Islet precursor cell (in vitro differentiated cells): Measurements from ENCODE around the gene SLC24A2.

ENCODE experiments used
- DNase-seq: peaks from one replicate; pipeline ENCODE4 v3.0.0-alpha.2; 2018

SLC24A2 gene

GRCh38 chr9:19757745-19758144 is 31.1 kb downstream of the SLC24A2 start:
- no peak for DNase-seq

GRCh38 chr9:19754921-19755320 is 33.9 kb downstream of the SLC24A2 start:
- DNase-seq: no peak

GRCh38 chr9:19748278-19749126 is 40.3 kb downstream of the SLC24A2 start:
- no peak for DNase-seq

- no peak for DNase-seq
These were observed 42.6 kb downstream of the SLC24A2 start for GRCh38 chr9:19746223-19746622.

GRCh38 chr9:19741178-19741577 is 47.7 kb downstream of the SLC24A2 start:
- no peak for DNase-seq
